ENCODE data around the gene STAM2.
"Not testable (repeated sequence)": the region's sequence is repeated elsewhere in the genome, so short reads cannot be mapped to it uniquely, and the experiment has no call there.

STAM2 gene

GRCh38 chr2:152099367-152100050, 76.1 kb downstream of the STAM2 start:
- no peak for DNase-seq

- no peak for DNase-seq
Measured at GRCh38 chr2:152098496-152099366, 76.8 kb downstream of the STAM2 start, which contains the start of gene CACNB4. Gene CACNB4 (minus strand): TSS chr2:152099044.

DNA sequence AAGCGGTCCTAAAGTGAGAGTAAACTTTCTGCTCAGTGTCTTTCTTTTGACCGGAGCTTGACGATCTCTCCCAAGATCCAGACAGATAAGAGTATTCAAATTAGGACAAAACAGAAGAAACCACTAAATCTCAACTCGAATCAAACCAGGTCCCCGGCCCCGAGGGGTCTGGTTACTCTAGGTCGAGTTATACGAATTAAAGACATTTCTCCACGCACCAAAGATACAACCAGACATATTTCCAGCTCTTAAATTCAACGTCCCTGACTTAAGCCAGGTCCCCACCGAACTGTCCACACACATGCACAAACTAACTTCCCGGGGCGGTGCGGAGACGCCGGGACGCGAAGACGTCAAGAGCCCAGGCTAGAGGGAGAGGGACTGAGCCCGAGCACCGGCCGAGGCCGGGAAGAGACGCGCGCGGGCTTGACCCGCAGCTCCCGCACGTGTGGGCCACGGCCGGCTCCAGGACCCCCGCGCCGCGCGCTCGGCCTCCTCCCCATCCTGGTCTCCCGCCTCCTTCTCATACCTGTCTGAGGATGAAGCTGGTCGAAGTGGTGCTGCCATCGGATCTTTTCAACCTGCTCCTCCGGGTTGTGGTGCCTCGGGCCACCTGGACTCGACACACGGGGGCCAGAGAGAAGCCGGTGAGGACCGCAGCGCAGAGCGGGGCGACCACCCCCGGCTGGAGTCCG, 77.6 kb downstream of the STAM2 start:
- DNase-seq, result no peak

DNA sequence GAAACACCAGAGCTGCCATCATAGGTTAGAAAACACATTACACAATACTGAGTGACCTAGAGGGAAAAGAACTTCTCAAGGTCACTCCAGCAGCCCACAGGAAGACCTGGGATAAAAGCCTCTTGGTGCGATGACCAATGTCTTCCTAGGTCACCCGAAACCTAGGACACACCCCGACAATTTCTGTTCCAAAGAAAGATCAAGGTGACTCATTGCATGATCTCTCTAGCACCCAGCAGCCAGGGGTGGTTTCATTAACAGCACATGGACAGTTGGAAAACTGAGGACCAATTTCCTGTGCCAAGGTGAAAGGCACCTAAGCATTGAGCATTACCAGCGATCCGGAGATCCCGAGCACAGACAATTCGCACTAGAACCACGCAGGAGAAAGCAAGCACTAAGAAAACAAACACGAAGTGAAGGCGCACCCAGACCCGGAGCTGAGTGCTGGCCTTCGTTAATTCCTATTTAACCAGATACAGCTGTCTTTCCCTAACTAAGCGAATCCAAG, 78.2 kb downstream of the STAM2 start:
- no peak for DNase-seq

GRCh38 chr2:152095146-152095545, 80.4 kb downstream of the STAM2 start:
- no peak for DNase-seq

DNA sequence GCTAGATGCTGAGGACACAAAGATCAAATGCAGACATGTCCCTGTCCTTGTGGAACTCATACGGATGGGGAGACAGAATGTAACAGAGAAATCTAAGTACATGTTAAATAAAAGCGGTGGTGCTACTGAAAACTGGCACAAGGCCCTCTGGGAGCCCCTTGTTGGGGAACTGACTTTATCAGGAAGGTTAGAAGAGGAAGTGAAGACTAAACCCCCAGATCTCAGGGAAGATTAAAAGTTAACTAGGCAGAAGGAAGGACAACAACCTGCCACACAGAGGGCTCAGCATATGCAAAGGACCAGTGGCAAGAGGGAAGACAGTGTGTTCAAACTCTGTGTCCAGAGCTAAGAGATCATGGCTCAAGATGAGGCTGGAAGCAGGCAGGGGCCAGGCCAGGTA, 81.5 kb downstream of the STAM2 start:
- DNase-seq, result no peak

DNA sequence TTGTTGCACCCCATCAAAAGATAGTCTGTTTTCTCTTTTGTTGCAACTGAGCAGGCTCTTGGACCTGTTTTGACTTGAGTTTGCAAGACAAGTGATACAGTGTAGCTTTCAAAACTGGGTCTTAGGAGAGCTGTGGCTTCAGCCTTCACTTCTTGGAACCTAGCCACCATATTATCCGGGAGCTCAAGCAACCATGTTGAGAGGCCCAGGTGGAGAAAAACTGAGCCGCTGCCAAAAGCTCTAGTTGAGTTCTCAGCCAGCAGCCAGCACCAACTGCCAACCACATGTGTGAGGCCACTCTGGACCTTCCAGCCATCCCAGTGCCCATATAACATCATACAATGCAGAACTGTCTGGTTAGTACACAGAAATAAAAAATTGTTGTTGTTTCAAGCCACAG, 82.1 kb downstream of the STAM2 start:
- no peak for DNase-seq

DNA sequence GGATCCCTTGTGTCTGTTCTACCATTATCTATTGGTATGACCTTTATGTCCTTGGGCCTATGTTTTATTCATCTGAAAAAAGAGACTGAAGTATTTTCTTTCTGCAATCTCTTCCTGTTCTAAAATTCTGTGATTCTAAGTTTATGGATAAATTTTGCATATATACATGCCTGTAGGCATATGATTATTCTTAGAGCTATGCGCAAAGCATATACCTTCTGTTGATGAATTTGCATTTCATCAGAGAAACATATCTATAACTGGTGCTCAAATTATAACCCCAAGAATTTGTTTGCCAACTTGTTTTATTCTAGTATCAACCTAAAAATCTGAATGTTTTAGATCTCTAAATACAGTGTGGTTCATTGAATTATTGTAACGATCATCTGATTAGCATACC, 83.5 kb downstream of the STAM2 start:
- DNase-seq, result no peak

DNA sequence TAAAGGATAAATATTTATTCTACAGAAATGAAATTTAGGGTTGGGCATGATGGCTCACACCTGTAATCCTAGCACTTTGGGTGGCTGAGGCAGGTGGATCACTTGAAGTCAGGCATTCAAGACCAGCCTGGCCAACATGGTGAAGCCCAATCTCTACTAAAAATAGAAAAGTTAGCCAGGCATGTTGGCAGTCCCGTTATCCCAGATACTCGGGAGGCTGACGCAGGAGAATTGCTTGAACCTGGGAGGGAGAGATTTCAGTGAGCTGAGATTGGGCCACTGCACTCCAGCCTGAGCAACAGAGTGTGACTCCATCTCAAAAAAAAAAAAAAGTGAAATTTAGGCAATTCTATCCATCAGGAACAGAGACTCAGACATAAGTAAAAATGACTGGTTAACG, 84.8 kb downstream of the STAM2 start:
- not testable (repeated sequence) for DNase-seq

DNA sequence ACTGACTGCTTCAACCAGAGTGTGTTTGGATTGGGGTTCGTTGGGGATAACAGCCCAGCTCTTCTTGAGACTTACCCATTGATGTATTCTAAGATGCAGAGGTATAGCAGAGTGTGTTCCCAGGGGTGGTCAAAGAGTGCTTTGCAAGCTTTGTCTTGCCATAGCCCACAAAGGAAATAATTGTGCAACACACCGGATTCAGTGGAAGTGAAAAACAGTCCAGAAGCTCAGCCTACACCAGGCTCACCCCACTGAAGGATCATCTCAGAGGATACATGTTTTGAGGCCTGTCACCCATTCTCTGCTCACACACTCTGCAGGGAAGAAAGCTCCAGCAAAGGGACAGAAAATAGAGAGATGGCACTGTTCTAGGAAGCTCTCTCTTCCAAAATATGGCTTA, 86.3 kb downstream of the STAM2 start:
- DNase-seq, result no peak

DNA sequence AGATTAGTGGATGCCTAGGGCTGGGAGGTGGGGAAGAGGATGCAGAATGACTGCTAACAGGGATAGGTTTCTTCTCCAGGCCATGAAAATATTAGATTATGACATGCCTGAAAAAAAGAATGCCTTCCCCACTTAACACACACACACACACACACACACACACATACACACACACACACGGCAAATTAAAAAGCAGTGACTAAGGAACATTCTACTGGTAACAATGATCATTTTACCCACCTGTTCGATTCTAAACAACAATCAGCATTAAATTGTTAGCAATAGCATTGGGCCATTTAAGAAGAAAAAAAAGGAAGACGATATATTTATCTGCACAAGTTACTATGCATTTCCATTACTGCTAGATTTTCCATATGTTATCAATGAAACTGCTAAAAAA, 87.6 kb downstream of the STAM2 start:
- no peak for DNase-seq

DNA sequence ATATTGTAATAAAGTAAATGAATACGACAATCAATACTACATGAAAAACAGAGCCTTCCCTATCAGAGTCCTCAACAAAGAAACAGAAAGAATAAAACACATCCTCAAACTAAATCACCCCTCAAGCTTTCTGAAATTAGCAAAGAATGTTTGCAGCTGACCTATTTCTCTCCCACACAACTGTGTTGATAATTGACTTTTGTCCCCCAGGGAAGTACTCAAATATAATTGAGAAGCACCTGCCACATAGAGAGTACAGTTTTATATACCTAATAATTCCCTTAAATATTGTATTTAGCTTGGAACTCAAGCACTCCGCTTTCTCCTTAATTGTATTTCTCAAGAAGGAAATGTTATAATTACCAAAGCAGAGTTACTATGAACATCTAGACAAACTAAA, 89.3 kb downstream of the STAM2 start:
- DNase-seq, result no peak

DNA sequence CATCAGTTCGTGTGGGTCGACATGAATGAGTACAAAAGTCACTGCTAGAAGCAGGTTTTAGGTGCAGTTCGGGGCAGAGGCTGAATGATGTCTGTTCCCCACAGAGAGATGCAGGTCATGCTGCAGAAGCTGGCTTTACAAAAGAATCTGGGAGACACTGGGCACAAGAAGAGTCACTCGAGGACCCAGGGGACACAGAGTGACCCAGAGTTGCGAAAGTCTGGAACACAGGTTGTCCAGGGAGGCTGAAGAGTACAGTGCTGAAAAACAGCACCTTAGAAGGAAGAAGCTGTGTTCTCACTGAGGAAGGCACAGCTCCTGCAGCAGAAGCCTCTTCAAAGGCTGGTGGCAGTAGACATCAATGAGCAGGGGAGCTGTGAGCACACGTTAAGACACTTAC, 91.5 kb downstream of the STAM2 start:
- no peak for DNase-seq

DNA sequence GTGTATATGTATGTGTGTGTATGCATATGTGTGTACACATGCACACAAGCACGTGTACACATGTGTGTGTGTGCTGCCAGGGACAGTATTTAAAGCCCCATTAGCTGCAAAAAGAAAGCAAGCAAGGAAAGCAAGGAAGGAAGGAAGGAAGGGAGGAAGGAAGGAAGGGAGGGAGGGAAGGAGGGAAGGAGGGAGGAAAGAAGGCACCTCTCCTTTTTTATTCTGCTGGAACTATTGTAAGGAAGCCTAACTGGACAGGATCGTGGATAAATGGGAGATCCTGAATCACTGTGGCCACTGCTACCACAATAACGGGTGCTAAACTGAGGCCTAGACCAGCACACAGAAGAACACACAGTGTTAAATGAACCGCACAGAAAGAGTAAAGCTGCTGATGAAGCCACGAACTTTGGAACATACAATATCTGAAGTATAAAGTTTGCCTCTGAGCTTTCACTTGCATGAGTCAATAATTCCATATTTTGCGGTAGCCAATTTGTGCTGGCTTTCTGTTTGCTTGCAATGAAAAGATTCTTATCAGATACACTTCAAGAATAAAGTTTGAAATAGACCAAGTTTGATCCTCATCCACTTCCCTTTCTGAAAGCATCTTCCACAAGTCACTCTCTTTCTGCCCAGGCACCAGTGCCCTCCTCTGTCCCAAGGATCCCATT, 92.2 kb downstream of the STAM2 start:
- no peak for DNase-seq

DNA sequence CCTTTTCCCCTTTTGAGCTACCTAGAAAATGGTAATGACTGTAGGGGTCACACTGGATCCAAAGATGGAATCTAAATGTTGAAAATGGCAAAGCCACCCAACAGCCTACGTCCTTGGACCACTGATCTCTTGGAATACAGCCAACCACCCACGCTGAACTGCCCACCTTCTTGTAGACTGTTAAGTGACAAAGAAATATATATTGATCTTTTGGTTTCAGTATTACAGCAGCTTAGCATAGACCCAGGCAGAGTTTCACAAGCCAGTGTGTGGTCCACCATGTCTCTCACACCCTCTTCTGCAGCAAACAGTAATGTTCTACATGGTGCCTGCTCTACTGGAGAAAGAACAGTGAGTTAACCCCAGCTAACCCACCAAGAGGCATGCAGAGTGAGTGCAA, 96.9 kb downstream of the STAM2 start:
- no peak for DNase-seq

GRCh38 chr2:152078023-152078422, 97.5 kb downstream of the STAM2 start:
- no peak for DNase-seq

DNA sequence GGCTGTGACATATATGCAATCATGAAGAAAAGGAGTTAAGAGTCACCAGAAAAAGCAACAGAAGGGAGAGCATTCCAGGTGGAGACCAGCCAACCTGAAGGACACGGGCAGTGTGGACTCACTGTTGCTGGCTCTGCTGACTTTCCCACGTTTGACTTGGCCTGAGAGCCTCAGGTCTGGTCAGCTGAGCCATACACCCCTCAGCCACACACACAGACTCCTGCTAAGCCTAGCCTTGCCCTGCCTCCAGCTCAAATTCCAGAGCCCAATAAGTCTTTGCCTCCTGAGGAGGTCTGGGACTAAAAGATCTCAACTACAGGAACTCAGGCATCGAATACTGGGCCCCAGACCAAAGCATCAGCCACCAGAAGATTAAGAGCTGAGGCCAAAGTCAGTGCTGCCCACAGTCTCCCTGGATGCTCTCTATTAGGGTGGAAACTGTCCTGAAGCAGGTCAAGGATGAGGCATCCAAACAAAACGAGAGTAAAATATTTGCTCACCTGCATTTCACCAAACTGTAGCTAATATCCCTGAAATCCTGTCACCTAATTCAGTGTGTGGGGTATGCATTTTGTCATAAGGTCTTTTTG, 100.0 kb downstream of the STAM2 start:
- no peak for DNase-seq

GRCh38 chr2:152072011-152072410, 103.6 kb downstream of the STAM2 start:
- DNase-seq, result no peak

DNA sequence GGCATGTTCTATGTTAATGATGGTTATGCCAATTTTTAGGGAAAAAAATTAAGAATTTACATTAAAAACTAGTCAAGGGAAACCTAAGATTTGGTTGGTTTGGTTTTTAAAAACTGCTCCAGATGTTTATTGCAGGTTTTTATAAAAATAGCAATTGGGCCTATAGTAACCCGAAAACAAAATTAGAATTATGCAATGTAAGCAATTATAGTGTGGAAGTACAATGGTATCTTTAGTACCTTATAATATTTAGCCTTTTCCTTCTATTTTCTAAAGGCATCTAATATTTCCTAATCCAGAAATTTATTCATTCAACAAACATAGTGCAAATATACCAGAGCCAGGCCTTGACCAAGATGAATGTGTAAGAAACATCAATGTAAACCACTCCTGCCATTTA, 104.0 kb downstream of the STAM2 start:
- no peak for DNase-seq

DNA sequence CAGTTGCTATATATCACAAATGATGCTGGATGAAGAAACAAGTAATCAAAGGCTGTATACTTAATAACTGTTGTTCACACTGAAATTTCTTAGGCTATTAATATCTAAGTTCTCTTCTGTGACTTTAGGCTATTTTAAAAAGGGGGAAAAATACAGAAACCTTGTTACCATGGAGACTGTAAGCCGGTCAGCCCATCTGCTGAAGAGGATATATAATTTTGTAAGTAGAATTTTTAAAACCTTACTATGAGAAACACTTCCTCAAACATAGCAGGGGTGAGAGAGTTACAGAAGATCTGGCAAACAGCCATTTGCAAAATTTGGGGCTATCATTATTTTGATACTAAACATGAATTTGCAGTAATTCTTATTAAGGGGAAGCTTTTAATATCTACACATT, 104.5 kb downstream of the STAM2 start:
- no peak for DNase-seq

GRCh38 chr2:152068226-152068625, 107.3 kb downstream of the STAM2 start:
- DNase-seq, result no peak

DNA sequence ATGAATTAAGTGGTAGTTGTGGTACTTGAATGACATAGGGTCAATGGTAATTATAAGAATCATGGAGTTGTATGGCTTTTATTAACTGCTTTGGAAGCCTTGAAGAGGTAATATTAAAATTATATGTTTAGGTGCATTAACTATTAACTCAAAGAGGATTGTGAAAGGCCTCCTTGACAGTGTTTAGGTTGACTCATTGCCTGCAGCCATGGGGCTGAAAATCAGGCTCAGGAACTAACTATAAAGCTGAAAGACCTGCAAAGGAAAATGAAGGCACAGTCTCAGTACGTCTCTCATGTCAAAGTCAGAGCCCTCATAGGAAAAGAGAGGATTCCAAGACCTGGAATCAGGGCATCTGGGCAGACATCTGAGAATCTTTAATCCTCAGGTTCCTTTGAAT, 107.7 kb downstream of the STAM2 start:
- no peak for DNase-seq

Measured in activated T-cell treated with anti-CD3 and anti-CD28 coated beads for 4 hours (primary cell).